ENCODE measurements around the gene KRT77. TPM values are rescaled to one million over a fixed set of nuclear protein-coding genes. Genes with fewer than 3 reads are reported as not detected.

KRT77 gene
- total and polyA plus RNA-seq, 10 of the 15 experiments (the other 5 are each of a cell fraction or from before 2014, with no cell fraction given): not detected

- TF ChIP-seq SUZ12 (IDR thresholded peaks at IDR 0.05; ENCODE audit: unreplicated experiment): no peak
- TF ChIP-seq TCF3 (IDR thresholded peaks at IDR 0.05; ENCODE audit: borderline replicate concordance, insufficient read depth, low read depth, low read length): no peak
- TF ChIP-seq CBFB (IDR thresholded peaks at IDR 0.05; ENCODE audit: low read depth): no peak
- TF ChIP-seq CHD4 (IDR thresholded peaks at IDR 0.05): no peak
- no peak for TF ChIP-seq CBX5 (IDR thresholded peaks at IDR 0.05; ENCODE audit: low read depth)
Measured at GRCh38 chr12:52749827-52750226, 46.5 kb upstream of the KRT77 start (continued).

- no peak overlapping the region for H3K4me3 ChIP-seq
Measured at GRCh38 chr12:52748578-52748977, 45.3 kb upstream of the KRT77 start.

More at GRCh38 chr12:52748578-52748977, 45.3 kb upstream of the KRT77 start:
- Histone ChIP-seq H3K27ac (ENCODE audit: control insufficient read depth, insufficient read depth) (no peak overlapping the region), H3K79me2 (ENCODE audit: control insufficient read depth, insufficient read depth, low read length) (no peaks in the 10 kb centered on the region), H3K36me3 (ENCODE audit: control insufficient read depth in 2 of 2, insufficient read depth in 2 of 2, low read length in 1 of 2) (no peaks in the 10 kb centered on the region), H3K9ac (ENCODE audit: control insufficient read depth, insufficient read depth, low read length) (no peak overlapping the region), H4K20me1 (ENCODE audit: control insufficient read depth, insufficient read depth) (no peaks in the 10 kb centered on the region), H3K27me3 (replicated peaks in 1 of 2; ENCODE audit: control insufficient read depth in 2 of 2, insufficient read depth in 2 of 2, low read length in 1 of 2) (no peaks in the 10 kb centered on the region; a peak in 2 of 4 replicates), H3K4me2 (ENCODE audit: control insufficient read depth, insufficient read depth) (no peak overlapping the region), H3K9me3 (replicated peaks; ENCODE audit: control insufficient read depth, insufficient read depth, low read length) (no peaks in the 10 kb centered on the region), H3K4me1 (ENCODE audit: control insufficient read depth, insufficient read depth, low read length) (no peaks in the 10 kb centered on the region), H2AFZ (ENCODE audit: control insufficient read depth, low read depth, low read length) (no peak overlapping the region)
- 13% methylated on average over 14 of the region's 14 CpGs for WGBS (ENCODE audit: insufficient coverage, insufficient replicate concordance, low lambda C conversion rate, missing lambda C conversion rate)
- ChIA-PET POLR2A (no interaction called here), CTCF (no interaction called here), SMC1A (ENCODE audit: uncharacterized antibody, unreplicated experiment) (no interaction called here), RAD21 (ENCODE audit: unreplicated experiment) (no interaction called here)
- ATAC-seq (no peak), FAIRE-seq (no peak), DNase-seq (ENCODE audit: low read depth, low spot score) (no peak)
- no peak for TF ChIP-seq TCF12 (IDR thresholded peaks at IDR 0.05; ENCODE audit: low read depth, low read length)
- no peak for TF ChIP-seq POLR2AphosphoS5 (IDR thresholded peaks at IDR 0.05; ENCODE audit: low read length)
- no peak for TF ChIP-seq NFXL1 (IDR thresholded peaks at IDR 0.05; ENCODE audit: borderline replicate concordance)
- no peak for TF ChIP-seq RELA (IDR thresholded peaks at IDR 0.05; ENCODE audit: borderline replicate concordance, partially characterized antibody)
- TF ChIP-seq ZNF24 (IDR thresholded peaks at IDR 0.05): no peak
- TF ChIP-seq IRF5 (IDR thresholded peaks at IDR 0.05; ENCODE audit: borderline replicate concordance): no peak
- no peak for TF ChIP-seq SMARCA5 (IDR thresholded peaks at IDR 0.05)
- TF ChIP-seq SRF (IDR thresholded peaks at IDR 0.05; ENCODE audit: low read depth in 2 of 2, low read length in 2 of 2): no peak
- no peak for TF ChIP-seq SUZ12 (IDR thresholded peaks at IDR 0.05; ENCODE audit: unreplicated experiment)
- no peak for TF ChIP-seq CBFB (IDR thresholded peaks at IDR 0.05; ENCODE audit: low read depth)
- no peak for TF ChIP-seq WRNIP1 (IDR thresholded peaks at IDR 0.05; ENCODE audit: borderline replicate concordance, low read depth, low read length)
- in situ Hi-C loops (cut with MboI): no loop called here
- BruUV-seq (replicated peaks): no TSS peak
- intact Hi-C loops (cut with micrococcal nuclease; ENCODE audit: unreplicated experiment): no loop called here

Data from GM12878 (cell line).